ENCODE measurements around the gene LDAH. TPM values are rescaled to one million over a fixed set of nuclear protein-coding genes. Genes with fewer than 3 reads are reported as not detected.
A peak's percentile ranks its signal among the peaks of the same experiment; 100 is the strongest.
"Not testable (repeated sequence)": the region's sequence is repeated elsewhere in the genome, so short reads cannot be mapped to it uniquely, and the experiment has no call there.

The LDAH gene
- total RNA-seq, 2 experiments from 2014 or later, result 28.7 to 37.0 TPM

- ChIA-PET CTCF (interaction anchor here (1.5 to 2.0 kb wide), 3 partner anchors 34 to 173 kb away, joined by 3 to 6 read pairs (median 4); partner anchors contain the start of gene HS1BP3), POLR2A (no interaction called here)
- Mint-ChIP-seq H3K4me3 (peak overlapping the region; percentile 34), H3K27me3 (peaks cover 7% of the 10 kb centered on the region), H3K36me3 (ENCODE audit: low read depth) (peaks cover 3% of the 10 kb centered on the region), H3K4me1 (peaks cover 19% of the 10 kb centered on the region), H3K9me3 (peaks cover 2% of the 10 kb centered on the region), H3K27ac (peak overlapping the region; percentile 50)
- no peak for DNase-seq
Observed at GRCh38 chr2:20823917-20824316, 1.0 kb upstream of the LDAH start.

GRCh38 chr2:20818820-20819219, 4.1 kb downstream of the LDAH start:
- H3K27ac Mint-ChIP-seq, result peak overlapping the region; percentile 67
- DNase-seq, result no peak
- H3K4me1 Mint-ChIP-seq, result peaks cover 27% of the 10 kb centered on the region
- peaks cover 12% of the 10 kb centered on the region for H3K36me3 Mint-ChIP-seq (ENCODE audit: low read depth)
- peaks cover 2% of the 10 kb centered on the region for H3K9me3 Mint-ChIP-seq
- no peaks in the 10 kb centered on the region for H3K27me3 Mint-ChIP-seq
- peak overlapping the region; percentile 15 for H3K4me3 Mint-ChIP-seq
- POLR2A ChIA-PET, result no interaction called here
- CTCF ChIA-PET, result interaction anchor here (0.8 kb wide), 1 partner anchor 168 kb away, joined by 3 read pairs; no protein-coding TSS in a partner anchor

GRCh38 chr2:20815216-20815615, 7.7 kb downstream of the LDAH start:
- CTCF ChIA-PET, result interaction anchor here (0.5 kb wide), 1 partner anchor 401 kb away, joined by 5 read pairs; no protein-coding TSS in a partner anchor
- POLR2A ChIA-PET, result no interaction called here
- H3K27me3 Mint-ChIP-seq, result no peaks in the 10 kb centered on the region
- H3K27ac Mint-ChIP-seq, result no peak overlapping the region
- H3K9me3 Mint-ChIP-seq, result no peaks in the 10 kb centered on the region
- no peak overlapping the region for H3K4me3 Mint-ChIP-seq
- DNase-seq, result no peak
- peaks cover 10% of the 10 kb centered on the region for H3K36me3 Mint-ChIP-seq (ENCODE audit: low read depth)
- H3K4me1 Mint-ChIP-seq, result peaks cover 14% of the 10 kb centered on the region

- Mint-ChIP-seq H3K4me1 (no peaks in the 10 kb centered on the region), H3K36me3 (ENCODE audit: low read depth) (peaks cover 5% of the 10 kb centered on the region), H3K27ac (no peak overlapping the region), H3K27me3 (no peaks in the 10 kb centered on the region), H3K4me3 (no peak overlapping the region), H3K9me3 (no peaks in the 10 kb centered on the region)
- ChIA-PET CTCF (interaction anchor here (1.2 kb wide), 1 partner anchor 10 kb away, joined by 4 read pairs; the partner anchor contains the start of gene LDAH), POLR2A (no interaction called here)
- DNase-seq, result no peak
Observed at GRCh38 chr2:20812779-20813178, 10.1 kb downstream of the LDAH start.

- no peaks in the 10 kb centered on the region for H3K36me3 Mint-ChIP-seq (ENCODE audit: low read depth)
- DNase-seq, result no peak
- POLR2A ChIA-PET, result no interaction called here
- no peaks in the 10 kb centered on the region for H3K4me1 Mint-ChIP-seq
- H3K9me3 Mint-ChIP-seq, result no peaks in the 10 kb centered on the region
- no peaks in the 10 kb centered on the region for H3K27me3 Mint-ChIP-seq
- no peak overlapping the region for H3K27ac Mint-ChIP-seq
- CTCF ChIA-PET, result no interaction called here
- no peak overlapping the region for H3K4me3 Mint-ChIP-seq
Observed at GRCh38 chr2:20806286-20806685, 16.6 kb downstream of the LDAH start.

- no peaks in the 10 kb centered on the region for H3K9me3 Mint-ChIP-seq
- peaks cover 9% of the 10 kb centered on the region for H3K36me3 Mint-ChIP-seq (ENCODE audit: low read depth)
- no peak overlapping the region for H3K4me3 Mint-ChIP-seq
- no peaks in the 10 kb centered on the region for H3K4me1 Mint-ChIP-seq
- CTCF ChIA-PET, result no interaction called here
- POLR2A ChIA-PET, result no interaction called here
- H3K27ac Mint-ChIP-seq, result no peak overlapping the region
- no peaks in the 10 kb centered on the region for H3K27me3 Mint-ChIP-seq
- DNase-seq, result no peak
Observed at GRCh38 chr2:20803974-20804373, 18.9 kb downstream of the LDAH start.

- no peaks in the 10 kb centered on the region for H3K27me3 Mint-ChIP-seq
- peaks cover 12% of the 10 kb centered on the region for H3K36me3 Mint-ChIP-seq (ENCODE audit: low read depth)
- H3K9me3 Mint-ChIP-seq, result no peaks in the 10 kb centered on the region
- H3K27ac Mint-ChIP-seq, result no peak overlapping the region
- ChIA-PET CTCF (interaction anchor here (1.2 kb wide), 1 partner anchor 43 kb away, joined by 3 read pairs; no protein-coding TSS in a partner anchor), POLR2A (no interaction called here)
- no peak for DNase-seq
- H3K4me3 Mint-ChIP-seq, result no peak overlapping the region
- no peaks in the 10 kb centered on the region for H3K4me1 Mint-ChIP-seq
Observed at GRCh38 chr2:20803226-20803682, 19.6 kb downstream of the LDAH start.

GRCh38 chr2:20797096-20797495, 25.8 kb downstream of the LDAH start:
- no peak for DNase-seq
- CTCF ChIA-PET, result interaction anchor here (0.9 kb wide), 1 partner anchor 15 kb away, joined by 3 read pairs; no protein-coding TSS in a partner anchor

GRCh38 chr2:20796374-20796791, 26.5 kb downstream of the LDAH start:
- Mint-ChIP-seq H3K4me1 (no peaks in the 10 kb centered on the region), H3K27me3 (no peaks in the 10 kb centered on the region), H3K36me3 (ENCODE audit: low read depth) (peaks cover 54% of the 10 kb centered on the region), H3K27ac (no peak overlapping the region), H3K9me3 (peaks cover 3% of the 10 kb centered on the region), H3K4me3 (no peak overlapping the region)
- POLR2A ChIA-PET, result no interaction called here
- CTCF ChIA-PET, result interaction anchor here (0.6 kb wide), 1 partner anchor 13 kb away, joined by 3 read pairs; no protein-coding TSS in a partner anchor
- no peak for DNase-seq

More at GRCh38 chr2:20797096-20797495, 25.8 kb downstream of the LDAH start:
- POLR2A ChIA-PET, result no interaction called here
- peaks cover 3% of the 10 kb centered on the region for H3K9me3 Mint-ChIP-seq
- no peak overlapping the region for H3K27ac Mint-ChIP-seq
- H3K36me3 Mint-ChIP-seq (ENCODE audit: low read depth), result peaks cover 54% of the 10 kb centered on the region
- no peak overlapping the region for H3K4me3 Mint-ChIP-seq
- no peaks in the 10 kb centered on the region for H3K27me3 Mint-ChIP-seq
- no peaks in the 10 kb centered on the region for H3K4me1 Mint-ChIP-seq

- H3K4me1 Mint-ChIP-seq, DNase-seq, H3K4me3 Mint-ChIP-seq, H3K27me3 Mint-ChIP-seq, CTCF ChIA-PET, POLR2A ChIA-PET, H3K27ac Mint-ChIP-seq, H3K9me3 Mint-ChIP-seq: not testable (repeated sequence)
- H3K36me3 Mint-ChIP-seq (ENCODE audit: low read depth), result peaks cover 61% of the 10 kb centered on the region
Observed at GRCh38 chr2:20793944-20794343, 29.0 kb downstream of the LDAH start.

GRCh38 chr2:20781656-20782265, 41.1 kb downstream of the LDAH start:
- ChIA-PET POLR2A (no interaction called here), CTCF (interaction anchor here (0.7 to 1.7 kb wide), 3 partner anchors 10 to 121 kb away, joined by 3 to 4 read pairs (median 3); no protein-coding TSS in a partner anchor)
- no peak for DNase-seq
- no peak overlapping the region for H3K27ac Mint-ChIP-seq
- H3K4me3 Mint-ChIP-seq, result no peak overlapping the region
- H3K36me3 Mint-ChIP-seq (ENCODE audit: low read depth), result peaks cover 4% of the 10 kb centered on the region
- H3K9me3 Mint-ChIP-seq, result no peaks in the 10 kb centered on the region
- H3K4me1 Mint-ChIP-seq, result no peaks in the 10 kb centered on the region
- H3K27me3 Mint-ChIP-seq, result no peaks in the 10 kb centered on the region

GRCh38 chr2:20771299-20771698, 51.6 kb downstream of the LDAH start:
- H3K36me3 Mint-ChIP-seq (ENCODE audit: low read depth), result peaks cover 29% of the 10 kb centered on the region
- H3K27me3 Mint-ChIP-seq, result no peaks in the 10 kb centered on the region
- no peaks in the 10 kb centered on the region for H3K4me1 Mint-ChIP-seq
- DNase-seq, result no peak
- no peak overlapping the region for H3K27ac Mint-ChIP-seq
- H3K9me3 Mint-ChIP-seq, result no peaks in the 10 kb centered on the region
- no peak overlapping the region for H3K4me3 Mint-ChIP-seq
- CTCF ChIA-PET, result interaction anchor here (1.2 to 2.0 kb wide), 2 partner anchors 11 to 13 kb away, joined by 4 to 5 read pairs; no protein-coding TSS in a partner anchor
- POLR2A ChIA-PET, result no interaction called here

GRCh38 chr2:20766798-20767644, 55.9 kb downstream of the LDAH start:
- Mint-ChIP-seq H3K36me3 (ENCODE audit: low read depth) (peaks cover 28% of the 10 kb centered on the region), H3K27me3 (no peaks in the 10 kb centered on the region)
- POLR2A ChIA-PET, result no interaction called here

More at GRCh38 chr2:20766798-20767644, 55.9 kb downstream of the LDAH start:
- CTCF ChIA-PET, result interaction anchor here (1.0 kb wide), 1 partner anchor 11 kb away, joined by 3 read pairs; no protein-coding TSS in a partner anchor
- no peak for DNase-seq
- no peaks in the 10 kb centered on the region for H3K4me1 Mint-ChIP-seq
- H3K27ac Mint-ChIP-seq, result no peak overlapping the region
- H3K4me3 Mint-ChIP-seq, result no peak overlapping the region
- no peaks in the 10 kb centered on the region for H3K9me3 Mint-ChIP-seq
